ENCODE results near the gene INCENP. TPM values are rescaled to one million over a fixed set of nuclear protein-coding genes. Genes with fewer than 3 reads are reported as not detected.

The INCENP gene
- total RNA-seq, 1 donor from 2014 or later: 105 TPM

- Mint-ChIP-seq H3K27ac (no peak overlapping the region), H3K4me1 (ENCODE audit: low read depth) (no peaks in the 10 kb centered on the region), H3K4me3 (ENCODE audit: low read depth) (no peak overlapping the region), H3K9me3 (no peaks in the 10 kb centered on the region), H3K36me3 (ENCODE audit: low read depth) (peaks cover 76% of the 10 kb centered on the region), H3K27me3 (ENCODE audit: low read depth) (no peaks in the 10 kb centered on the region)
- no peak for DNase-seq (ENCODE audit: low spot score)
- intact Hi-C loops (cut with micrococcal nuclease): no loop called here
Measured at GRCh38 chr11:62149986-62150886, 26.4 kb downstream of the INCENP start.

- Mint-ChIP-seq H3K4me1 (ENCODE audit: low read depth) (no peaks in the 10 kb centered on the region), H3K27me3 (ENCODE audit: low read depth) (no peaks in the 10 kb centered on the region), H3K9me3 (no peaks in the 10 kb centered on the region), H3K4me3 (ENCODE audit: low read depth) (no peak overlapping the region), H3K27ac (no peak overlapping the region), H3K36me3 (ENCODE audit: low read depth) (peaks cover 71% of the 10 kb centered on the region)
- no peak for DNase-seq (ENCODE audit: low spot score)
- intact Hi-C loops (cut with micrococcal nuclease): no loop called here
Measured at GRCh38 chr11:62150887-62151736, 27.3 kb downstream of the INCENP start.

- intact Hi-C loops (cut with micrococcal nuclease): no loop called here
- H3K27ac Mint-ChIP-seq: no peak overlapping the region
- no peaks in the 10 kb centered on the region for H3K27me3 Mint-ChIP-seq (ENCODE audit: low read depth)
- H3K4me1 Mint-ChIP-seq (ENCODE audit: low read depth): no peaks in the 10 kb centered on the region
- no peaks in the 10 kb centered on the region for H3K9me3 Mint-ChIP-seq
- H3K36me3 Mint-ChIP-seq (ENCODE audit: low read depth): peaks cover 65% of the 10 kb centered on the region
- DNase-seq (ENCODE audit: low spot score): no peak
- H3K4me3 Mint-ChIP-seq (ENCODE audit: low read depth): no peak overlapping the region
Measured at GRCh38 chr11:62151737-62152102, 27.9 kb downstream of the INCENP start.

- H3K4me1 Mint-ChIP-seq (ENCODE audit: low read depth): no peaks in the 10 kb centered on the region
- DNase-seq (ENCODE audit: low spot score): no peak
- H3K27ac Mint-ChIP-seq: no peak overlapping the region
- H3K4me3 Mint-ChIP-seq (ENCODE audit: low read depth): no peak overlapping the region
- intact Hi-C loops (cut with micrococcal nuclease): no loop called here
- H3K36me3 Mint-ChIP-seq (ENCODE audit: low read depth): peaks cover 57% of the 10 kb centered on the region
- H3K27me3 Mint-ChIP-seq (ENCODE audit: low read depth): no peaks in the 10 kb centered on the region
- no peaks in the 10 kb centered on the region for H3K9me3 Mint-ChIP-seq
Measured at GRCh38 chr11:62152245-62153086, 28.7 kb downstream of the INCENP start.

GRCh38 chr11:62153087-62153395, 29.2 kb downstream of the INCENP start:
- DNase-seq (ENCODE audit: low spot score): no peak
- H3K36me3 Mint-ChIP-seq (ENCODE audit: low read depth): peaks cover 51% of the 10 kb centered on the region
- intact Hi-C loops (cut with micrococcal nuclease): no loop called here
- no peaks in the 10 kb centered on the region for H3K27me3 Mint-ChIP-seq (ENCODE audit: low read depth)
- H3K4me1 Mint-ChIP-seq (ENCODE audit: low read depth): no peaks in the 10 kb centered on the region
- H3K9me3 Mint-ChIP-seq: no peaks in the 10 kb centered on the region
- no peak overlapping the region for H3K27ac Mint-ChIP-seq
- H3K4me3 Mint-ChIP-seq (ENCODE audit: low read depth): no peak overlapping the region

GRCh38 chr11:62153617-62154016, 29.8 kb downstream of the INCENP start:
- Mint-ChIP-seq H3K4me1 (ENCODE audit: low read depth) (no peaks in the 10 kb centered on the region), H3K27me3 (ENCODE audit: low read depth) (no peaks in the 10 kb centered on the region), H3K9me3 (no peaks in the 10 kb centered on the region), H3K27ac (no peak overlapping the region), H3K4me3 (ENCODE audit: low read depth) (no peak overlapping the region), H3K36me3 (ENCODE audit: low read depth) (peaks cover 48% of the 10 kb centered on the region)
- DNase-seq (ENCODE audit: low spot score): no peak
- intact Hi-C loops (cut with micrococcal nuclease): no loop called here

- Mint-ChIP-seq H3K27me3 (ENCODE audit: low read depth) (peaks cover 30% of the 10 kb centered on the region), H3K9me3 (no peaks in the 10 kb centered on the region), H3K4me3 (ENCODE audit: low read depth) (no peak overlapping the region), H3K4me1 (ENCODE audit: low read depth) (no peaks in the 10 kb centered on the region), H3K36me3 (ENCODE audit: low read depth) (peaks cover 18% of the 10 kb centered on the region), H3K27ac (no peak overlapping the region)
- intact Hi-C loops (cut with micrococcal nuclease): no loop called here
- no peak for DNase-seq (ENCODE audit: low spot score)
Measured at GRCh38 chr11:62157603-62158002, 33.8 kb downstream of the INCENP start.

GRCh38 chr11:62166371-62166770, 42.6 kb downstream of the INCENP start:
- Mint-ChIP-seq H3K36me3 (ENCODE audit: low read depth) (no peaks in the 10 kb centered on the region), H3K4me3 (ENCODE audit: low read depth) (no peak overlapping the region), H3K27me3 (ENCODE audit: low read depth) (peaks cover 34% of the 10 kb centered on the region), H3K9me3 (no peaks in the 10 kb centered on the region), H3K27ac (no peak overlapping the region), H3K4me1 (ENCODE audit: low read depth) (peaks cover 2% of the 10 kb centered on the region)
- intact Hi-C loops (cut with micrococcal nuclease): no loop called here
- DNase-seq (ENCODE audit: low spot score): no peak

- Mint-ChIP-seq H3K27ac (no peak overlapping the region), H3K9me3 (no peaks in the 10 kb centered on the region), H3K4me3 (ENCODE audit: low read depth) (no peak overlapping the region), H3K27me3 (ENCODE audit: low read depth) (peaks cover 35% of the 10 kb centered on the region), H3K36me3 (ENCODE audit: low read depth) (no peaks in the 10 kb centered on the region), H3K4me1 (ENCODE audit: low read depth) (peaks cover 4% of the 10 kb centered on the region)
- no peak for DNase-seq (ENCODE audit: low spot score)
- intact Hi-C loops (cut with micrococcal nuclease): no loop called here
Measured at GRCh38 chr11:62169448-62169847, 45.6 kb downstream of the INCENP start.

GRCh38 chr11:62169935-62170334, 46.1 kb downstream of the INCENP start:
- intact Hi-C loops (cut with micrococcal nuclease): loop anchor here (2.0 kb wide), 1 partner anchor 211 kb away; no protein-coding TSS in a partner anchor
- no peaks in the 10 kb centered on the region for H3K36me3 Mint-ChIP-seq (ENCODE audit: low read depth)
- no peak overlapping the region for H3K4me3 Mint-ChIP-seq (ENCODE audit: low read depth)
- H3K27me3 Mint-ChIP-seq (ENCODE audit: low read depth): peaks cover 35% of the 10 kb centered on the region
- peaks cover 4% of the 10 kb centered on the region for H3K4me1 Mint-ChIP-seq (ENCODE audit: low read depth)
- no peaks in the 10 kb centered on the region for H3K9me3 Mint-ChIP-seq
- H3K27ac Mint-ChIP-seq: no peak overlapping the region
- DNase-seq (ENCODE audit: low spot score): no peak

GRCh38 chr11:62171261-62171723, 47.5 kb downstream of the INCENP start:
- DNase-seq (ENCODE audit: low spot score): peak; percentile 64
- Mint-ChIP-seq H3K4me3 (ENCODE audit: low read depth) (no peak overlapping the region), H3K27ac (no peak overlapping the region), H3K27me3 (ENCODE audit: low read depth) (peaks cover 34% of the 10 kb centered on the region), H3K9me3 (no peaks in the 10 kb centered on the region), H3K36me3 (ENCODE audit: low read depth) (no peaks in the 10 kb centered on the region), H3K4me1 (ENCODE audit: low read depth) (peaks cover 4% of the 10 kb centered on the region)
- intact Hi-C loops (cut with micrococcal nuclease): loop anchor here (1.0 to 2.0 kb wide), 2 partner anchors 140 to 210 kb away; no protein-coding TSS in a partner anchor

GRCh38 chr11:62172294-62172693, 48.5 kb downstream of the INCENP start:
- intact Hi-C loops (cut with micrococcal nuclease): no loop called here
- Mint-ChIP-seq H3K4me3 (ENCODE audit: low read depth) (no peak overlapping the region), H3K4me1 (ENCODE audit: low read depth) (peaks cover 4% of the 10 kb centered on the region), H3K27ac (no peak overlapping the region), H3K27me3 (ENCODE audit: low read depth) (peaks cover 37% of the 10 kb centered on the region), H3K36me3 (ENCODE audit: low read depth) (no peaks in the 10 kb centered on the region), H3K9me3 (no peaks in the 10 kb centered on the region)
- no peak for DNase-seq (ENCODE audit: low spot score)

Data from activated T-helper 2 cell treated with anti-CD3 and anti-CD28 coated beads, Interferon-gamma antibody, Interleukin-2, Interleukin-4, amounts not matched to agents 10 μg/mL and 5 μg/mL and 100 μg/mL, durations not matched to agents 14 hours and 24 hours and 36 hours (primary cell).